K562 (cell line): ENCODE measurements around the gene PXK. TPM values are rescaled to one million over a fixed set of nuclear protein-coding genes. Genes with fewer than 3 reads are reported as not detected.

ENCODE experiments used
- ATF7 ChIP-seq: fragments of 450-650 bp; IDR thresholded peaks from 2 replicates; pipeline ENCODE4 v1.7.1; 2014; ENCODE audit warnings: mild to moderate bottlenecking, moderate library complexity
- CBFA2T2 ChIP-seq: fragments of 450-650 bp; conservative IDR thresholded peaks from 2 replicates; pipeline ENCODE4 v1.6.1; 2017; ENCODE audit warnings: mild to moderate bottlenecking
- CEBPG ChIP-seq, 3 experiments: fragments of 200-800 bp in 1 of 3; sonication (Bioruptor generic) in 1 of 3; sonication (generic) in 1 of 3; formaldehyde crosslinking in 1 of 3; IDR thresholded peaks in 2 of 3; conservative IDR thresholded peaks in 1 of 3; 2 replicates each; pipeline versions ENCODE4 v1.6.1 to v1.8.0; 2016 to 2022; ENCODE audit warnings: missing compliant biosample characterization in 2 of 3, missing genetic modification characterization in 2 of 3, mild to moderate bottlenecking in 1 of 3, missing genetic modification reagents in 1 of 3
- CREB5 ChIP-seq: fragments of 250-450 bp; sonication (Bioruptor Pico); IDR thresholded peaks from 2 replicates; pipeline ENCODE4 v1.5.0; 2020; ENCODE audit warnings: mild to moderate bottlenecking
- FOXA3 ChIP-seq, 2 experiments: fragments of 450-650 bp in 1 of 2; sonication (generic) in 1 of 2; formaldehyde crosslinking; IDR thresholded peaks in 1 of 2; conservative IDR thresholded peaks in 1 of 2; 2 replicates each; pipeline versions ENCODE4 v1.4.0 to v1.8.0; 2020 to 2022; ENCODE audit warnings: mild to moderate bottlenecking in 2 of 2, missing genetic modification reagents in 1 of 2
- JUN ChIP-seq, 2 experiments: sonication (generic) in 1 of 2; formaldehyde crosslinking in 1 of 2; IDR thresholded peaks; 2 replicates each; pipeline versions ENCODE4 v1.6.1 to v1.8.0; 2012 to 2022; ENCODE audit warnings: borderline replicate concordance in 2 of 2, mild to moderate bottlenecking in 2 of 2, improper control_type of control experiment in 1 of 2, low read depth in 1 of 2, low read length in 1 of 2, missing genetic modification reagents in 1 of 2
- KLF16 ChIP-seq: IDR thresholded peaks from 2 replicates; pipeline ENCODE4 v1.6.1; 2016; ENCODE audit warnings: antibody characterized with exemption
- MCM3 ChIP-seq: fragments of 450-650 bp; IDR thresholded peaks from 2 replicates; pipeline ENCODE4 v1.6.1; 2016
- MYBL2 ChIP-seq, 2 experiments: fragments of 450-650 bp in 1 of 2; sonication (generic) in 1 of 2; formaldehyde crosslinking in 1 of 2; IDR thresholded peaks; 2 replicates each; pipeline versions ENCODE4 v1.6.1 to v1.8.1; 2017 to 2022; ENCODE audit warnings: borderline replicate concordance in 1 of 2, inconsistent platforms in 1 of 2, low read depth in 1 of 2, mild to moderate bottlenecking in 1 of 2, missing genetic modification reagents in 1 of 2, moderate library complexity in 1 of 2
- NCOA1 ChIP-seq: fragments of 450-650 bp; IDR thresholded peaks from 2 replicates; pipeline ENCODE4 v1.6.1; 2016; ENCODE audit warnings: low read depth
- NR2C2 ChIP-seq, 2 experiments: fragments of 200-800 bp in 1 of 2; sonication (Bioruptor generic) in 1 of 2; sonication (generic) in 1 of 2; formaldehyde crosslinking in 1 of 2; IDR thresholded peaks; 2 replicates each; pipeline versions ENCODE4 v1.6.1 to v1.8.0; 2016 to 2022; ENCODE audit warnings: mild to moderate bottlenecking in 1 of 2, missing compliant biosample characterization in 1 of 2, missing genetic modification characterization in 1 of 2, missing genetic modification reagents in 1 of 2
- SMARCC2 ChIP-seq: fragments of 450-650 bp; IDR thresholded peaks from 2 replicates; pipeline ENCODE4 v1.6.1; 2017; ENCODE audit warnings: antibody characterized with exemption, moderate library complexity, mild to moderate bottlenecking, low read depth
- TEAD4 ChIP-seq, 2 experiments: sonication (generic) in 1 of 2; formaldehyde crosslinking in 1 of 2; IDR thresholded peaks; 2 replicates each; pipeline versions ENCODE4 v1.6.1 to v1.8.0; 2012 to 2022; ENCODE audit warnings: borderline replicate concordance in 1 of 2, inconsistent platforms in 1 of 2, low read length in 1 of 2, mild to moderate bottlenecking in 1 of 2, missing genetic modification reagents in 1 of 2
- TRIM25 ChIP-seq: fragments of 450-650 bp; IDR thresholded peaks from 2 replicates; pipeline ENCODE4 v1.7.0; 2016; ENCODE audit warnings: borderline replicate concordance
- ZNF140 ChIP-seq: fragments of 250-450 bp; sonication (Bioruptor Pico); IDR thresholded peaks from 2 replicates; pipeline ENCODE4 v1.8.0; 2021; ENCODE audit warnings: moderate library complexity, mild to moderate bottlenecking, inconsistent platforms
- ZZZ3 ChIP-seq: fragments of 450-650 bp; IDR thresholded peaks from 2 replicates; pipeline ENCODE4 v1.6.1; 2016; ENCODE audit warnings: antibody characterized with exemption, mild to moderate bottlenecking, moderate library complexity
- polyA plus RNA-seq, 8 experiments: library from polyadenylated mRNA; depleted of rRNA in 4 of 8; stranded (reverse) in 5 of 8; unstranded in 3 of 8; fragments of >200 nt; fragmentation: Nextera tagmentation in 2 of 8; fragmentation: Illumina TruSeq in 1 of 8; extraction: Ambion mirVana in 2 of 8; extraction: Trizol in 1 of 8; gene quantifications; 2 replicates each; pipeline versions ENCODE4 v1.2.1 to v1.2.3, GENCODE V29; 2011 to 2014; ENCODE audit warnings: inconsistent platforms in 1 of 8, missing spikeins in 1 of 8
- total RNA-seq, 7 experiments: library from RNA; depleted of rRNA in 6 of 7; stranded (reverse); fragments of >200 nt in 6 of 7; fragmentation: Illumina TruSeq in 2 of 7; extraction: Trizol in 2 of 7; gene quantifications; 2 replicates each; pipeline versions ENCODE4 v1.2.1 to v1.2.3, GENCODE V29; 2011 to 2021; ENCODE audit warnings: low replicate concordance in 1 of 7
- TF ChIP-seq, protein P1 (sequence below), 2 experiments: fragments of 450-650 bp; conservative IDR thresholded peaks; 2 replicates each; pipeline ENCODE4 v1.6.1; 2017; ENCODE audit warnings: mild to moderate bottlenecking in 2 of 2, moderate library complexity in 2 of 2
- TF ChIP-seq, protein P2 (sequence below): fragments of 450-650 bp; IDR thresholded peaks from 2 replicates; pipeline ENCODE4 v1.6.1; 2016

PXK gene
- total and polyA plus RNA-seq, 9 of the 15 experiments (the other 6 are each of a cell fraction or from before 2014, with no cell fraction given), result 3.3 to 19.9 (median 11.3) TPM

DNA sequence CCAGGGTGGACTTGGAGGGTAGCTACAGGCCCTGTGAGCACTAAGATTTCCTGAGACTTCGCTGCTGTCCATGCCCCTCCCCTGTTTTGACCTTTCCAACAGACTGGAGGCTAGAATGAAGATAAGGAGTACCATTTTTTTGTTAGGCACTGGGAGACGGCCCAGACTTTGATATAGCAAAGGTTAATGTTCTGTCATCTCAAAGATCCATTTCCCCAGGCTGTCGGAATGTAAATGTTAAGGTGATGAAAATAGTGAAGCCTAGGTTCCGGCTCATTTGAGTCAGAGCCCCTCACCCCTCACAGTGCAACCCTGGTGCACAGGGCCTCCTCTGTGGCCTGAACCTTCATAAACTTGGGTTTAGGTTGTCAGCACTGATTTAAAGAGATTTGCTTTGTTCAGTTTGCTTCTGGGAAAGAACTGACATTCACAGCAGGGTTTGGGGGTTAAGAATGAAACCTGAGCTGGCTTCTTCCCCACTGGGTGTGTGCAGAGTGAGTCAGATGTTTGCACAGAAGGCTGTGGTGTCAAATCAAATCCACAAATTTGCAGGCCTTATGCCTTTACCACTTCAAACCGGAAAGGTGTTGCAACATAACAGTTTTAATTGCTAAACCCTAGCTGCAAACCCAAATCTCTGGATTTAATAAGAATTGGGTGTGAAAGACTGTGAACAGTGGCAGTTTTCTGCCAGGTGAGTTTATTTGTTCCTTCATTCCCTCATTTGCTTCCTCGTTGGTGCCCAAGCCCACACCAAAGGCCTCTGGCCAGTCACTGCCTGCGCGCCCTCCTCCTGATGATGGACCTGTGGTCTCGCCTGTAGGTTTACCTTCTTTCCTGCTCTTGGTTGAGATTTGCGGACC is 138.6 kb downstream of the PXK start (continued):
- TF ChIP-seq TRIM25 (no peak), CREB5 (CRISPR knock-in tag) (no peak), MCM3 (no peak), ZZZ3 (no peak), NCOA1 (peak; percentile 34; the same call in 1 of the 2 replicates), ZNF140 (CRISPR knock-in tag) (no peak), CBFA2T2 (peak; percentile 58), NR2C2 (CRISPR knock-in tag; IDR thresholded peaks at IDR 0.05) (no peak), NR2C2 (tag; IDR thresholded peaks at IDR 0.05) (0 out of 2 replicates have a peak, but pooled peaks have one; percentile 36), KLF16 (peak; percentile 67; the same call in 1 of the 2 replicates), MYBL2 (IDR thresholded peaks at IDR 0.05; ENCODE audit: low read depth) (no peak), MYBL2 (CRISPR knock-in tag; IDR thresholded peaks at IDR 0.05; ENCODE audit: borderline replicate concordance) (no peak), CEBPG (CRISPR knock-in tag; IDR thresholded peaks at IDR 0.05) (peak; percentile 82), CEBPG (tag; conservative IDR thresholded peaks at IDR 0.05 in 1 of 2, IDR thresholded peaks at IDR 0.05 in 1 of 2) (peak; percentile 95 to 97), ATF7 (peak; percentile 47; the same call in 1 of the 2 replicates), JUN (IDR thresholded peaks at IDR 0.05; ENCODE audit: borderline replicate concordance, low read depth, low read length) (peak; percentile 72; the same call in 1 of the 2 replicates), JUN (CRISPR knock-in tag; IDR thresholded peaks at IDR 0.05; ENCODE audit: borderline replicate concordance) (no peak), TEAD4 (IDR thresholded peaks at IDR 0.05; ENCODE audit: low read length) (peak; percentile 81), TEAD4 (CRISPR knock-in tag; IDR thresholded peaks at IDR 0.05; ENCODE audit: borderline replicate concordance) (no peak), FOXA3 (CRISPR knock-in tag; conservative IDR thresholded peaks at IDR 0.05 in 1 of 2, IDR thresholded peaks at IDR 0.05 in 1 of 2) (peak; percentile 99), SMARCC2 (0 out of 2 replicates have a peak, but pooled peaks have one; percentile 26)
- TF ChIP-seq, protein P1, sequence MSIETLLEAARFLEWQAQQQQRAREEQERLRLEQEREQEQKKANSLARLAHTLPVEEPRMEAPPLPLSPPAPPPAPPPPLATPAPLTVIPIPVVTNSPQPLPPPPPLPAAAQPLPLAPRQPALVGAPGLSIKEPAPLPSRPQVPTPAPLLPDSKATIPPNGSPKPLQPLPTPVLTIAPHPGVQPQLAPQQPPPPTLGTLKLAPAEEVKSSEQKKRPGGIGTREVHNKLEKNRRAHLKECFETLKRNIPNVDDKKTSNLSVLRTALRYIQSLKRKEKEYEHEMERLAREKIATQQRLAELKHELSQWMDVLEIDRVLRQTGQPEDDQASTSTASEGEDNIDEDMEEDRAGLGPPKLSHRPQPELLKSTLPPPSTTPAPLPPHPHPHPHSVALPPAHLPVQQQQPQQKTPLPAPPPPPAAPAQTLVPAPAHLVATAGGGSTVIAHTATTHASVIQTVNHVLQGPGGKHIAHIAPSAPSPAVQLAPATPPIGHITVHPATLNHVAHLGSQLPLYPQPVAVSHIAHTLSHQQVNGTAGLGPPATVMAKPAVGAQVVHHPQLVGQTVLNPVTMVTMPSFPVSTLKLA (conservative IDR thresholded peaks at IDR 0.05), result 0 out of 4 replicates have a peak, but pooled peaks of 1 of the 2 experiments have one; percentile 37
- TF ChIP-seq, protein P2, sequence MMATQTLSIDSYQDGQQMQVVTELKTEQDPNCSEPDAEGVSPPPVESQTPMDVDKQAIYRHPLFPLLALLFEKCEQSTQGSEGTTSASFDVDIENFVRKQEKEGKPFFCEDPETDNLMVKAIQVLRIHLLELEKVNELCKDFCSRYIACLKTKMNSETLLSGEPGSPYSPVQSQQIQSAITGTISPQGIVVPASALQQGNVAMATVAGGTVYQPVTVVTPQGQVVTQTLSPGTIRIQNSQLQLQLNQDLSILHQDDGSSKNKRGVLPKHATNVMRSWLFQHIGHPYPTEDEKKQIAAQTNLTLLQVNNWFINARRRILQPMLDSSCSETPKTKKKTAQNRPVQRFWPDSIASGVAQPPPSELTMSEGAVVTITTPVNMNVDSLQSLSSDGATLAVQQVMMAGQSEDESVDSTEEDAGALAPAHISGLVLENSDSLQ, result peak; percentile 40
